Measurements from ENCODE around the gene CTTN.

- no peak for TF ChIP-seq ZNF441 (CRISPR knock-in tag; IDR thresholded peaks at IDR 0.05; ENCODE audit: borderline replicate concordance)
- TF ChIP-seq ZNF7 (CRISPR knock-in tag; IDR thresholded peaks at IDR 0.05): no peak
- TF ChIP-seq ZBTB34 (CRISPR knock-in tag; IDR thresholded peaks at IDR 0.05): no peak
- TF ChIP-seq ZFP41 (CRISPR knock-in tag; IDR thresholded peaks at IDR 0.05; ENCODE audit: borderline replicate concordance): no peak
- no peak for TF ChIP-seq ZSCAN20 (CRISPR knock-in tag; IDR thresholded peaks at IDR 0.05; ENCODE audit: borderline replicate concordance)
- no peak for TF ChIP-seq ZBTB49 (CRISPR knock-in tag; IDR thresholded peaks at IDR 0.05; ENCODE audit: borderline replicate concordance)
- no peak for TF ChIP-seq NCOA2 (CRISPR knock-in tag; IDR thresholded peaks at IDR 0.05)
- no peak for TF ChIP-seq MAX (IDR thresholded peaks at IDR 0.05)
- TF ChIP-seq PRDM10 (CRISPR knock-in tag; IDR thresholded peaks at IDR 0.05; ENCODE audit: low read depth): no peak
- no peak for TF ChIP-seq ZNF10 (CRISPR knock-in tag; IDR thresholded peaks at IDR 0.05; ENCODE audit: borderline replicate concordance, low read depth)
Observed at GRCh38 chr11:70456921-70457532, 58.7 kb downstream of the CTTN start.

Data from HepG2 (cell line).